Fibroblast of peridontal ligament (primary cell): Measurements from ENCODE around the gene ANXA8L1.
"Not testable (repeated sequence)": the region's sequence is repeated elsewhere in the genome, so short reads cannot be mapped to it uniquely, and the experiment has no call there.

ENCODE experiments used
- DNase-seq: peaks from one replicate; pipeline ENCODE4 v3.0.0-alpha.2; 2010; ENCODE audit errors: extremely low read depth

The ANXA8L1 gene

GRCh38 chr10:46375406-46375805, at the start of gene ANXA8L1:
TSS of gene ANXA8L1 (plus strand) at chr10:46375776. CDS start at chr10:46375852, 76 bp downstream.
- not testable (repeated sequence) for DNase-seq

- DNase-seq: no peak
These were observed 49.5 kb upstream of the ANXA8L1 start for GRCh38 chr10:46326066-46326465.

- DNase-seq: no peak
These were observed 48.6 kb upstream of the ANXA8L1 start for GRCh38 chr10:46326971-46327370.

GRCh38 chr10:46327685-46328084, 47.9 kb upstream of the ANXA8L1 start:
- no peak for DNase-seq

GRCh38 chr10:46328853-46329689, 46.5 kb upstream of the ANXA8L1 start:
- no peak for DNase-seq

- no peak for DNase-seq
These were observed 45.9 kb upstream of the ANXA8L1 start for GRCh38 chr10:46329690-46330016.

GRCh38 chr10:46330894-46331293, 44.7 kb upstream of the ANXA8L1 start:
- DNase-seq: no peak

GRCh38 chr10:46365484-46365883, 10.1 kb upstream of the ANXA8L1 start:
- DNase-seq: not testable (repeated sequence)

- not testable (repeated sequence) for DNase-seq
These were observed 8.4 kb upstream of the ANXA8L1 start for GRCh38 chr10:46367209-46367608.

GRCh38 chr10:46367666-46368240, 7.8 kb upstream of the ANXA8L1 start:
- DNase-seq: not testable (repeated sequence)

GRCh38 chr10:46368956-46369355, 6.6 kb upstream of the ANXA8L1 start:
- DNase-seq: not testable (repeated sequence)

GRCh38 chr10:46374410-46374809, 1.2 kb upstream of the ANXA8L1 start:
- not testable (repeated sequence) for DNase-seq

GRCh38 chr10:46377022-46377421, 1.4 kb downstream of the ANXA8L1 start:
- DNase-seq: not testable (repeated sequence)

GRCh38 chr10:46377651-46378050, 2.1 kb downstream of the ANXA8L1 start:
- not testable (repeated sequence) for DNase-seq

GRCh38 chr10:46378108-46378507, 2.5 kb downstream of the ANXA8L1 start:
- DNase-seq: not testable (repeated sequence)

GRCh38 chr10:46379233-46379848, 3.8 kb downstream of the ANXA8L1 start:
- not testable (repeated sequence) for DNase-seq

- DNase-seq: not testable (repeated sequence)
These were observed 10.3 kb downstream of the ANXA8L1 start for GRCh38 chr10:46385858-46386257.

- not testable (repeated sequence) for DNase-seq
These were observed 11.1 kb downstream of the ANXA8L1 start for GRCh38 chr10:46386694-46387093.

- not testable (repeated sequence) for DNase-seq
These were observed 11.8 kb downstream of the ANXA8L1 start for GRCh38 chr10:46387309-46387902.

GRCh38 chr10:46391422-46391821, 15.8 kb downstream of the ANXA8L1 start:
- DNase-seq: not testable (repeated sequence)

GRCh38 chr10:46396441-46397279, 21.1 kb downstream of the ANXA8L1 start:
- peak; percentile 22 for DNase-seq
